PFSK-1 (cell line): ENCODE data around the gene LDHA.
A peak's percentile ranks its signal among the peaks of the same experiment; 100 is the strongest.

Experiments used
- FOXP2 ChIP-seq: optimal IDR thresholded peaks from 2 replicates; pipeline ENCODE3; 2011; ENCODE audit warnings: borderline replicate concordance, control low read depth, inconsistent platforms; ENCODE audit not compliant: insufficient read depth; ENCODE audit errors: extremely low read length, extremely low read depth
- POLR2AphosphoS5 ChIP-seq: IDR thresholded peaks from 2 replicates; pipeline ENCODE4 v1.6.1; 2012; ENCODE audit warnings: low read depth, mild to moderate bottlenecking, control low read depth, low read length, moderate library complexity
- REST ChIP-seq, 2 experiments: IDR thresholded peaks; 2 replicates each; pipeline versions ENCODE4 v1.6.1 to v1.8.0; 2011 to 2012; ENCODE audit warnings: low read depth in 2 of 2, low read length in 2 of 2, control low read depth in 1 of 2, inconsistent platforms in 1 of 2, mild to moderate bottlenecking in 1 of 2, moderate library complexity in 1 of 2; ENCODE audit not compliant: insufficient read depth in 1 of 2
- SIN3A ChIP-seq: IDR thresholded peaks from 2 replicates; pipeline ENCODE4 v1.6.1; 2012; ENCODE audit warnings: mild to moderate bottlenecking, low read length, moderate library complexity, borderline replicate concordance; ENCODE audit not compliant: insufficient read depth
- TAF1 ChIP-seq: IDR thresholded peaks from 2 replicates; pipeline ENCODE4 v1.6.1; 2012; ENCODE audit warnings: low read length, control low read depth, borderline replicate concordance; ENCODE audit not compliant: insufficient read depth

LDHA gene

GRCh38 chr11:18452927-18453326 is 58.6 kb downstream of the LDHA start:
- TF ChIP-seq TAF1, result no peak
- no peak for TF ChIP-seq REST (IDR thresholded peaks at IDR 0.05; ENCODE audit: insufficient read depth in 1 of 2, low read depth in 2 of 2, low read length in 2 of 2)
- TF ChIP-seq SIN3A, result no peak
- no peak for TF ChIP-seq POLR2AphosphoS5
- no peak for TF ChIP-seq FOXP2

GRCh38 chr11:18455686-18456372 is 61.5 kb downstream of the LDHA start, which contains the start of gene LDHAL6A:
LDHAL6A (plus strand) TSS chr11:18455856; CDS start chr11:18456681, 825 bp downstream.
- TF ChIP-seq REST (IDR thresholded peaks at IDR 0.05; ENCODE audit: insufficient read depth in 1 of 2, low read depth in 2 of 2, low read length in 2 of 2) (no peak), SIN3A (no peak), FOXP2 (no peak), TAF1 (no peak), POLR2AphosphoS5 (no peak)

GRCh38 chr11:18457450-18457849 is 63.1 kb downstream of the LDHA start:
- TF ChIP-seq POLR2AphosphoS5 (no peak), TAF1 (no peak), FOXP2 (no peak), REST (IDR thresholded peaks at IDR 0.05; ENCODE audit: insufficient read depth in 1 of 2, low read depth in 2 of 2, low read length in 2 of 2) (peak in 1 of 2 experiments; percentile 43; a peak in 1 of 4 replicates)
